ENCODE measurements around the gene CAMTA1.

DNA sequence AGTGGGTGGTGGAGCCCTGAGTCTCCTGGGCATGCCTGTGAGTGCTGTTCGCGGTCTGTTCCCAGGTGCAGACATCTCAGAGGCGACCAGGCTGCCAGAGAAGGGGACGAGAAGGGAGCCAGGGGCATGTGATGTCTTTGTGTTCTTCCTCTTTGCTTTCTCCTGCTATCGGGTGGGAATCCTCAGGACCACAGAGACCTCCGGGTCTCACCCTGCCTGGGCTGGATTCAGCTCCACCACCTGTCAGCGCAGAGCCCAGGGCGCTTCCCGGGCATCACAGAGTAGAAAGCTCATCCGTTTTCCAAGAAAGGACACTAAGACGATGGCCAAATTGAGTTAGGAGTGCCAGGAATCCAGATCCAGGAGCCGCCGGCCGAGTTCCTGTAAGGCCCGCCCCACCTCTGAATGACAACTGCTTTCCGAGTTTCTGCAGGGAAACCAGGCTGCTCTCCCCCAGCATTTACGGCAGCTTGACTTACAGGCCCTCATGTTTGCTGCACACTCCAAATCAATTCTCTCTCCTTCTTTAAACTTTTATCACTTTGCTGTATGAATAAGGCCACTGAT lies 130.8 kb downstream of the CAMTA1 start:
- TF ChIP-seq, protein P1, sequence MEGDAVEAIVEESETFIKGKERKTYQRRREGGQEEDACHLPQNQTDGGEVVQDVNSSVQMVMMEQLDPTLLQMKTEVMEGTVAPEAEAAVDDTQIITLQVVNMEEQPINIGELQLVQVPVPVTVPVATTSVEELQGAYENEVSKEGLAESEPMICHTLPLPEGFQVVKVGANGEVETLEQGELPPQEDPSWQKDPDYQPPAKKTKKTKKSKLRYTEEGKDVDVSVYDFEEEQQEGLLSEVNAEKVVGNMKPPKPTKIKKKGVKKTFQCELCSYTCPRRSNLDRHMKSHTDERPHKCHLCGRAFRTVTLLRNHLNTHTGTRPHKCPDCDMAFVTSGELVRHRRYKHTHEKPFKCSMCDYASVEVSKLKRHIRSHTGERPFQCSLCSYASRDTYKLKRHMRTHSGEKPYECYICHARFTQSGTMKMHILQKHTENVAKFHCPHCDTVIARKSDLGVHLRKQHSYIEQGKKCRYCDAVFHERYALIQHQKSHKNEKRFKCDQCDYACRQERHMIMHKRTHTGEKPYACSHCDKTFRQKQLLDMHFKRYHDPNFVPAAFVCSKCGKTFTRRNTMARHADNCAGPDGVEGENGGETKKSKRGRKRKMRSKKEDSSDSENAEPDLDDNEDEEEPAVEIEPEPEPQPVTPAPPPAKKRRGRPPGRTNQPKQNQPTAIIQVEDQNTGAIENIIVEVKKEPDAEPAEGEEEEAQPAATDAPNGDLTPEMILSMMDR (IDR thresholded peaks at IDR 0.05; ENCODE audit: insufficient read depth, low read length, poor library complexity, severe bottlenecking) = no peak
- TF ChIP-seq EZH2phosphoT487 (conservative IDR thresholded peaks at IDR 0.05; ENCODE audit: low read length) = no peak

Measured in SU-DHL-6 (cell line).